HG03520 (cell line): ENCODE data around the gene TAL1.

Source experiments
- ATAC-seq: cut with Tn5 transposase; IDR thresholded peaks from one replicate; pipeline ENCODE4 v1.9.1; 2021; ENCODE audit warnings: mild to moderate bottlenecking, moderate library complexity; ENCODE audit not compliant: unreplicated experiment

The TAL1 gene

DNA sequence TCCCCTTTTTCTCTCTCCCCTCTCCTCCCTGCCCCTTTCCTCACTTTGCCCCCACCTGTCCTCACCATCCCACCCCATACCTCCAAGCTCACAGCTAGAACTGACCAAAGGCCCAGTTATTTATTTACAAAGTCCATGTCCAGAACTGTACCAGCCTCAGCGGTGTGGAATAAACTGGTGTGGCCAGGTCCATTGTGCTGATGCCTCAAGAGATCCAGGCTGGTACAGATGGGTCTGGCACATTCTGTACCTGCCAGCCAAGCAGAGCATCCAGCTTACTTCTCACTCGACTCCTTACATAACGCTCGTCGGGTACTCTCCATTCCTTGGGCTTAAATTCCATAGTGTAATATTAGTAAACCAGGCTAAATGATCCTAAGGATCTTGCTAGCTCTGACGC, 54.0 kb downstream of the TAL1 start:
- no peak for ATAC-seq

DNA sequence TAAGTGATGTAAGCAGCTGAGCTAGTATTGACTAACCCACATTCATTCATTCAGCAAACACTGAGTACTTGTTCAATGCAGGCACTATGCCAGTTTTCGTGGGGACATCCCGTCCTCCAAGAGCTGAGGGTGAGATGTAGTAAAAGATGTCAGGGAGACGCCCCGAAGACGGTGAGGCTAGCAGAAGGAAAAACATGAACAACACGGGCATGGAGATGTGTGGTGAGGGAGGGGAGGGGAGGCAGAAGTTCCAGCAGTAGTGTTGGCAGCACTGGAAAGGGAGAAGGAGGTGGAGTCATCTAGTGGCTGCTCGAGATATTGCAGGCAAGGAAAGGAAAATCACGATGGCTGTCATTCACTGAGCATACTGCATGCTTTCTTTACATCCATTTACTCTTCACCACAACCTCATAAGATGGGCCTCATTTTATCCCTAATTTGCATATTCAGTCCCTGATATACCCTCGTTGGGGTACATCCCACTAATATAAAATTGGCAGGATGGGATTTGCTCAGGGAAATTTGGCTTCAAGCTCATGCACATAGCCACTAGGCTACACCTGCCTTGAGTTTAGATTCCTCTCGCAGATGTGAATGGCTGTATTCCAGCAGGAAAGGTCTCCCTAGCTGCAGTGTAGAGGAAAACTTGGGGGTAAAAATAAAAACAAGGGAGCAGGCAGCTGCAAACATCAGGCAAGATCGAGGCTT, 56.6 kb downstream of the TAL1 start:
- no peak for ATAC-seq

DNA sequence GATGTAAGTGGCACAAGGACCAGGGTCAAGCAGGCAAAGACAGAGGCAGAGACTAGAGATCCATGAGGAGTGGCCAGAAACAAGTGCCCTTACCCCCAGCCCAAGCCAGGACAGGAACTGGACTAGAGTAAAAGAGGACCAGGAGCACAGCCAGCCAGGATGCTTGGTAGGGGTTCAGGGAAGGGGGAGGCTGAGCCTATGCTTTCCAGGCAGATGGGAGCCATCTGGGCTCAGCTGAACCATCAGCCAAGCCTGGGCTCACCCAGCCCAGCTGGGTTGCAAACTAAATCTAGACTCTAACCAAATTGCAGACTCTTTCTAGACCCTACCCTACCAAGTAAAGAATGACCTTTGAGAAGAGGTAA, 57.4 kb downstream of the TAL1 start:
- no peak for ATAC-seq

DNA sequence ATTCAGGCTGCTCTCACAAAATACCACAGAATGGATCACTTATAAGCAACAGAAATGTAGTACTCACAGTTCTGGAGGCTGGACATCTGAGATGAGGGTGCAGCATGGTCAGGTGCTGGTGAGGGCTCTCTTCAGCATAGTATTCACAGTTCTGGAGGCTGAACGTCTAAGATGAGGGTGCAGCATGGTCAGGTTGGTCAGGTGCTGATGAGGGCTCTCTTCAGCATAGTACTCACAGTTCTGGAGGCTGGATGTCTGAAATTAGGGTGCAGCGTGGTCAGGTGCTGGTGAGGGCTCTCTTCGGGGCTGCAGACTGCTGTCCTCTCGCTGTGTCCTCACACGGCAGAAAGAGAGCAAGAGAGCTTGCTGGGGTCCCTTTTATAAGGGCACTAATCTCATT, 59.2 kb downstream of the TAL1 start:
- ATAC-seq, result no peak
